Loucy (cell line): Measurements from ENCODE around the gene AQP7.

Source experiments
- H2AFZ ChIP-seq: fragments of 200-600 bp; sonication (generic); 2 replicates; pipeline ENCODE4 v1.6.0; 2016; ENCODE audit warnings: antibody characterized with exemption, mild to moderate bottlenecking, low read length, moderate library complexity
- H3F3A ChIP-seq: fragments of 200-600 bp; 2 replicates; pipeline ENCODE4 v1.6.0; 2016; ENCODE audit warnings: antibody characterized with exemption, low read depth, mild to moderate bottlenecking
- H3K27me3 ChIP-seq: fragments of 200-600 bp; sonication (generic); 2 replicates; pipeline ENCODE4 v1.6.1; 2014; ENCODE audit warnings: low read length, mild to moderate bottlenecking; ENCODE audit not compliant: insufficient read depth, poor library complexity, severe bottlenecking
- H3K36me3 ChIP-seq: fragments of 200-600 bp; sonication (generic); 2 replicates; pipeline ENCODE4 v1.6.1; 2016; ENCODE audit warnings: low read length; ENCODE audit not compliant: insufficient read depth
- H3K4me1 ChIP-seq: fragments of 200-600 bp; sonication (generic); 2 replicates; pipeline ENCODE4 v1.5.1; 2014; ENCODE audit warnings: low read length, mild to moderate bottlenecking; ENCODE audit not compliant: insufficient read depth, poor library complexity, severe bottlenecking
- H3K4me2 ChIP-seq: fragments of 200-600 bp; sonication (generic); 2 replicates; pipeline ENCODE4 v1.6.0; 2014; ENCODE audit warnings: antibody characterized with exemption, low read length, low read depth, mild to moderate bottlenecking; ENCODE audit not compliant: poor library complexity, severe bottlenecking
- H3K4me3 ChIP-seq: fragments of 200-600 bp; sonication (generic); 2 replicates; pipeline ENCODE4 v1.5.1; 2014; ENCODE audit warnings: low read length, mild to moderate bottlenecking, mixed read lengths; ENCODE audit not compliant: poor library complexity, severe bottlenecking
- H3K79me2 ChIP-seq: fragments of 200-600 bp; sonication (generic); 2 replicates; pipeline ENCODE4 v1.6.1; 2014; ENCODE audit warnings: low read length; ENCODE audit not compliant: insufficient read depth
- H3K9ac ChIP-seq: fragments of 200-600 bp; sonication (generic); 2 replicates; pipeline ENCODE4 v1.6.0; 2014; ENCODE audit warnings: mild to moderate bottlenecking, low read depth, low read length, moderate library complexity; ENCODE audit not compliant: poor library complexity, severe bottlenecking
- H3K9me2 ChIP-seq: fragments of 200-600 bp; sonication (generic); replicated peaks from 2 replicates; pipeline ENCODE4 v1.6.1; 2016; ENCODE audit warnings: low read depth, low read length, mixed read lengths
- H3K9me3 ChIP-seq: fragments of 200-600 bp; sonication (generic); 2 replicates; pipeline ENCODE4 v1.6.1; 2014; ENCODE audit warnings: mild to moderate bottlenecking, antibody characterized with exemption, low read length, low read depth; ENCODE audit not compliant: insufficient read depth
- H4K20me1 ChIP-seq: fragments of 200-600 bp; sonication (generic); 2 replicates; pipeline ENCODE4 v1.6.0; 2014; ENCODE audit warnings: antibody characterized with exemption, low read length, mild to moderate bottlenecking; ENCODE audit not compliant: insufficient read depth, poor library complexity, severe bottlenecking
- CTCF ChIP-seq: fragments of 200-600 bp; sonication (generic); conservative IDR thresholded peaks from 2 replicates; pipeline ENCODE4 v1.5.1; 2014; ENCODE audit warnings: mild to moderate bottlenecking, antibody characterized with exemption, low read length
- EZH2phosphoT487 ChIP-seq: fragments of 200-600 bp; IDR thresholded peaks from 2 replicates; pipeline ENCODE4 v1.6.1; 2018; ENCODE audit warnings: antibody characterized with exemption, mild to moderate bottlenecking, moderate library complexity, borderline replicate concordance

AQP7 gene

GRCh38 chr9:33355933-33356332 is 46.4 kb downstream of the AQP7 start:
- Histone ChIP-seq H3K4me2 (no peak overlapping the region), H3F3A (no peaks in the 10 kb centered on the region), H2AFZ (no peak overlapping the region), H4K20me1 (no peaks in the 10 kb centered on the region), H3K79me2 (no peaks in the 10 kb centered on the region), H3K9me2 (no peaks in the 10 kb centered on the region), H3K36me3 (no peaks in the 10 kb centered on the region), H3K27me3 (no peaks in the 10 kb centered on the region), H3K4me1 (no peaks in the 10 kb centered on the region), H3K4me3 (no peak overlapping the region), H3K9ac (no peak overlapping the region), H3K9me3 (no peaks in the 10 kb centered on the region)
- no peak for TF ChIP-seq CTCF
- TF ChIP-seq EZH2phosphoT487 = no peak

GRCh38 chr9:33354651-33355211 is 47.6 kb downstream of the AQP7 start:
- Histone ChIP-seq H3K4me2 (no peak overlapping the region), H3K79me2 (no peaks in the 10 kb centered on the region), H2AFZ (no peak overlapping the region), H4K20me1 (no peaks in the 10 kb centered on the region), H3F3A (no peaks in the 10 kb centered on the region), H3K9ac (no peak overlapping the region), H3K36me3 (no peaks in the 10 kb centered on the region), H3K9me2 (no peaks in the 10 kb centered on the region), H3K4me1 (no peaks in the 10 kb centered on the region), H3K9me3 (no peaks in the 10 kb centered on the region), H3K4me3 (no peak overlapping the region), H3K27me3 (no peaks in the 10 kb centered on the region)
- TF ChIP-seq EZH2phosphoT487 (no peak), CTCF (no peak)

- TF ChIP-seq CTCF = no peak
- no peak for TF ChIP-seq EZH2phosphoT487
- Histone ChIP-seq H3K9me3 (no peaks in the 10 kb centered on the region), H3K4me1 (no peaks in the 10 kb centered on the region), H3K4me3 (no peak overlapping the region), H3K36me3 (peaks cover 26% of the 10 kb centered on the region; the same call in 1 of the 2 replicates), H3K27me3 (no peaks in the 10 kb centered on the region), H4K20me1 (no peaks in the 10 kb centered on the region), H2AFZ (no peak overlapping the region), H3K79me2 (no peaks in the 10 kb centered on the region), H3K9ac (no peak overlapping the region), H3K4me2 (no peak overlapping the region), H3F3A (no peaks in the 10 kb centered on the region), H3K9me2 (no peaks in the 10 kb centered on the region)
Measured at GRCh38 chr9:33351547-33351946, 50.8 kb downstream of the AQP7 start.
